ENCODE results near the gene KIF23.

GRCh38 chr15:69435985-69436384 lies 21.8 kb downstream of the KIF23 start:
- TF ChIP-seq ATF1 (CRISPR knock-in tag; IDR thresholded peaks at IDR 0.05) (no peak), JUN (CRISPR knock-in tag; IDR thresholded peaks at IDR 0.05) (no peak)
